ENCODE results near the gene LDLRAD2. TPM values are rescaled to one million over a fixed set of nuclear protein-coding genes. Genes with fewer than 3 reads are reported as not detected.

LDLRAD2 gene, protein sequence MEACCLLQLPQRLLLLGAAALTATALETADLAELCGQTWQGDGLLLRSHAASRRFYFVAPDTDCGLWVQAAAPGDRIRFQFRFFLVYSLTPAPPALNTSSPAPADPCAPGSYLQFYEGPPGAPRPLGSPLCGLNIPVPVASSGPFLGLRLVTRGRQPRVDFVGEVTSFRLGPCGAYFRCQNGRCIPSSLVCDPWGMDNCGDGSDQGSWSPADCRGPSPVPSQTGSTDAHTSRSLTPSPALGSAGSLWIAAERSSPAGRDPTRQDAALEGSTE
- total RNA-seq = under 1 TPM in 1 of 4 donors, not detected in 3; 0.22 TPM

DNA sequence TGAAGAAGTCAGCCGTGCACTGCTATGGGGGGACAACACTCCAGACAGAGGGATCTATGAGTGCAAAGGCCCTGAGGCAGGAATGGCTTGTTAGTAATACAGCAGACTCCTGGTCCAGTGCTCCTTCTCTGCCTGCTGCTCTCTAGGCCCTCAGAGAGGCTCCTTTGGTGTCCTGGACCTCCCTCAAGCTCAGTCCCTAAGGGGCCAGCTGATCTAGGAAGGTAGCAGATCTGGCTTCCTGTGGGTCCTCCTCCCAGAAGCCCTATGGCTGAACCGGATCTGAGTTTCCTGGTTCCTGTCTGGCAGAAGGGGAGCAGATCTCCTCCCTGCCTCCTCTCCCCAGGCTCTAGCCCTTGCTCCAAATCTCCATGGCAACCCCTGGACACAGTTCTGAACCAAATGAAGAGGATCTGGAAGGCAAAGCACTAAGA lies at the start of gene LDLRAD2:
Gene LDLRAD2 (plus strand): TSS at position 391 of the 431 bp plus-strand sequence. CDS start 187 bp downstream, outside the sequence.
- H3K9me3 ChIP-seq = no peaks in the 10 kb centered on the region
- intact Hi-C loops (cut with DNase I) = no loop called here
- TF ChIP-seq POLR2A (IDR thresholded peaks at IDR 0.05) = no peak
- TF ChIP-seq, protein P1, sequence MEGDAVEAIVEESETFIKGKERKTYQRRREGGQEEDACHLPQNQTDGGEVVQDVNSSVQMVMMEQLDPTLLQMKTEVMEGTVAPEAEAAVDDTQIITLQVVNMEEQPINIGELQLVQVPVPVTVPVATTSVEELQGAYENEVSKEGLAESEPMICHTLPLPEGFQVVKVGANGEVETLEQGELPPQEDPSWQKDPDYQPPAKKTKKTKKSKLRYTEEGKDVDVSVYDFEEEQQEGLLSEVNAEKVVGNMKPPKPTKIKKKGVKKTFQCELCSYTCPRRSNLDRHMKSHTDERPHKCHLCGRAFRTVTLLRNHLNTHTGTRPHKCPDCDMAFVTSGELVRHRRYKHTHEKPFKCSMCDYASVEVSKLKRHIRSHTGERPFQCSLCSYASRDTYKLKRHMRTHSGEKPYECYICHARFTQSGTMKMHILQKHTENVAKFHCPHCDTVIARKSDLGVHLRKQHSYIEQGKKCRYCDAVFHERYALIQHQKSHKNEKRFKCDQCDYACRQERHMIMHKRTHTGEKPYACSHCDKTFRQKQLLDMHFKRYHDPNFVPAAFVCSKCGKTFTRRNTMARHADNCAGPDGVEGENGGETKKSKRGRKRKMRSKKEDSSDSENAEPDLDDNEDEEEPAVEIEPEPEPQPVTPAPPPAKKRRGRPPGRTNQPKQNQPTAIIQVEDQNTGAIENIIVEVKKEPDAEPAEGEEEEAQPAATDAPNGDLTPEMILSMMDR (IDR thresholded peaks at IDR 0.05) = no peak

DNA sequence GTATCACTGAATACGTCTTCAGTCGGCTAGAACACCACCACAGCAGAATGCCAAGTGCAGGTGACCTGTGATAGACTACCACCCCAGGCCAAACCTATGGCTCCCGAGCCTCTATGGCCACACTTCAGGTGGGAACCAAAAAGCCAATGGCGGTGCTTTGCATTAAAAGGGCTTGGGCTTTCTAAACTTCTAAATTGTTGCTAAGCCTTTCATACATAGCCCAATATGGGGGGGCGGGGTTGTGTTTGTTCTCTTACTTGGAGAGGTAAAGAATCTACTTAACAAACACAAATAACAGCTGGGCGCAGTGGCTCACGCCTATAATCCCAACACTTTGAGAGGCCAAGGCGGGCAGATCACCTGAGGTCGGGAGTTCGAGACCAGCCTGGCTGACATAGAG lies 48.8 kb upstream of the LDLRAD2 start:
- peak overlapping the region in 2 of 3 donors; percentile 64 to 83 for H3K27ac ChIP-seq
- H3K4me3 ChIP-seq (replicated peaks in 1 of 3) = no peak overlapping the region
- 93 to 94% methylated on average over 10 of the region's 10 CpGs for whole genome bisulfite sequencing, 2 donors
- intact Hi-C loops (cut with DNase I) = no loop called here
- peaks cover 32 to 42% of the 10 kb centered on the region in 2 donors for H3K4me1 ChIP-seq
- TF ChIP-seq, protein P1 (IDR thresholded peaks at IDR 0.05) = no peak
- TF ChIP-seq POLR2A (IDR thresholded peaks at IDR 0.05) = no peak
- DNase-seq = no peak
- H3K9me3 ChIP-seq = no peaks in the 10 kb centered on the region
- H3K27me3 ChIP-seq = no peaks in the 10 kb centered on the region
- no peaks in the 10 kb centered on the region for H3K36me3 ChIP-seq

More for the DNA sequence above, at the start of gene LDLRAD2:
- H3K4me3 ChIP-seq (replicated peaks in 1 of 3) = no peak within 1 kb of the TSS
- H3K36me3 ChIP-seq = no peaks in the 10 kb centered on the region
- H3K4me1 ChIP-seq = peaks cover 6 to 7% of the 10 kb centered on the region in 2 donors
- H3K27ac ChIP-seq = no peak within 1 kb of the TSS
- no peaks in the 10 kb centered on the region for H3K27me3 ChIP-seq
- no peak for DNase-seq
- 44 to 61% methylated on average over 2 of the region's 2 CpGs for WGBS, 2 donors

DNA sequence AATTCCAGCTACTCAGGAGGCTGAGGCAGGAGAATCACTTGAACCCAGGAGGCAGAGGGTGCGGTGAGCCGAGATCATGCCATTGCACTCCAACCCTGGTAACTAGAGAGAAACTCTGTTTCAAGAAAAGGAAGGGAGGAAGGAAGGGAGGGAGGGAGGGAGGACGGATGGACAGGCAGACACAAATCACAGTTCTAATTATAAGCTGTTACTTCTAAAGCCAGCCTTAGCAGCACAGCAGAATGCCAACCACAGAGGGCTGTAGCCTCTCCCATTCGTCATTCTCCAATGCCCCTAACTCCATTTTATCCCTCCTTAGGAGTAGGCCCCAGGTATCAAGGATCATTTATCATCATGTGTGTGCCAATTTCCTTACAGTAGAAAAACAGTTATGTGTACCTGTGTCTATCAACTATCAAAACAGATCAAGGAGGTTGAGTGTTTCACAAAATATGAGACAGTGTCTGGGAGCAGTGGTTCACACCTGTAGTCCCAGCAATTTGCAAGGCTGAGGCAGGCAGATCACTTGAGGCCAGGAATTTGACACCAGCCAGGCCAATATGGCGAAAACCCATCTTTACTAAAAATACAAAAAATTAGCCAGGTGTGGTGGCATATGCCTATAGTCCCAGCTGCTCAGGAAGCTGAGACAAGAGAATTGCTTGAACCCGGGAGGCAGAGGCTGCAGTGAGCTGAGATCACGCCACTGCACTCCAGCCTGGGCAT lies 48.2 kb upstream of the LDLRAD2 start:
- no peaks in the 10 kb centered on the region for H3K36me3 ChIP-seq
- no peak for DNase-seq
- no peaks in the 10 kb centered on the region for H3K9me3 ChIP-seq
- WGBS, 2 donors = 68 to 72% methylated on average over 7 of the region's 7 CpGs
- peak overlapping the region; percentile 34 to 83 (median 64) for H3K27ac ChIP-seq
- intact Hi-C loops (cut with DNase I) = no loop called here
- no peak for TF ChIP-seq POLR2A (IDR thresholded peaks at IDR 0.05)
- TF ChIP-seq, protein P1 (IDR thresholded peaks at IDR 0.05) = no peak
- H3K27me3 ChIP-seq = no peaks in the 10 kb centered on the region
- H3K4me3 ChIP-seq (replicated peaks in 1 of 3) = no peak overlapping the region
- peaks cover 32 to 42% of the 10 kb centered on the region in 2 donors for H3K4me1 ChIP-seq

DNA sequence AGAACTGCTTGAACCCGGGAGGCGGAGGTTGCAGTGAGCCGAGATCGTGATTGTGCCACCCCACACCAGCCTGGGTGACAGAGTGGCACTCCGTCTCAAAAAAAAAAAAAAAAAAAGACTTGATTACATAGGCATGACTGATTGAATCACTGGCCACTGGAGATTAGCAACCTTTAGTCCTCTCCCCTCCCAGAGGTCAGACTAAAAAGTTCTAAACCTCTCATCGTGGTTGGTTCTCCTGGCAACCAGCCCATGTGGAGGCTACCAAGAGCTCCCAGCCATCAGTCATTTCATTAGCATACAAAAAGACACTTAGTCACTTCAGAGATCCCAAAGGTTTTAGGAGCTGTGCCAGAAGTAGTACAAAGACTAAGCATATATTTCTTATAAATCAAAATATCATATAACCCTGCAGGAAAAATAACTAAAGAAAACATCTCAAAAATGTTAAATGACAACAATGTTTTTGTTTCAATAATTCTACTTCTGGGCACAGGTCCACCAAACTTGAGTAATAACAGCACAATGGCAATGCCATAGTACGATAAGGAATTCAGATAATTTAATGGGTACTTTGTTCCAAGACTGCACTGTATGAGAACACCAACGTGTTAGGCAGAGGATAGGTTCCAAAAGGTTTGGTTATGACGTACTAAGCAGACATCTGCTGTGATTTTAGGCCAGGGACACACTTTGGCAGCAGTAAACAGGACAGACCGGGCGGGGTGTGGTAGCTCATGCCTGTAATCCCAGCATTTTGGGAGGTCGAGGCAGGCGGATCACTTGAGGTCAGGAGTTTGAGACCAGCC lies 47.2 kb upstream of the LDLRAD2 start:
- 39 to 45% methylated on average over 13 of the region's 13 CpGs for WGBS, 2 donors
- intact Hi-C loops (cut with DNase I) = no loop called here
- DNase-seq = peak; percentile 82 to 88
- Histone ChIP-seq H3K27ac (peak overlapping the region; percentile 34 to 83 (median 64)), H3K4me3 (replicated peaks in 1 of 3) (no peak overlapping the region), H3K27me3 (no peaks in the 10 kb centered on the region), H3K36me3 (no peaks in the 10 kb centered on the region), H3K9me3 (no peaks in the 10 kb centered on the region), H3K4me1 (peaks cover 32 to 42% of the 10 kb centered on the region in 2 donors)
- TF ChIP-seq, protein P1 (IDR thresholded peaks at IDR 0.05) = no peak
- TF ChIP-seq POLR2A (IDR thresholded peaks at IDR 0.05) = no peak

Measured in thyroid gland (tissue), 4 donors.